Brain microvascular endothelial cell (primary cell): Measurements from ENCODE around the gene ITPKC.
"Not testable (repeated sequence)": the region's sequence is repeated elsewhere in the genome, so short reads cannot be mapped to it uniquely, and the experiment has no call there.

Source experiments
- DNase-seq: peaks from one replicate; pipeline ENCODE4 v3.0.0-alpha.2; 2020
- H3K27ac ChIP-seq: fragments of 250-450 bp; sonication (Bioruptor Pico); 2 replicates; pipeline ENCODE4 v1.5.1; 2020; ENCODE audit warnings: mild to moderate bottlenecking, moderate library complexity
- H3K27me3 ChIP-seq: fragments of 250-450 bp; sonication (Bioruptor Pico); replicated peaks from 2 replicates; pipeline ENCODE4 v1.5.1; 2020; ENCODE audit warnings: mild to moderate bottlenecking
- H3K36me3 ChIP-seq: fragments of 250-450 bp; sonication (Bioruptor Pico); replicated peaks from 2 replicates; pipeline ENCODE4 v1.5.1; 2020; ENCODE audit warnings: mild to moderate bottlenecking
- H3K4me3 ChIP-seq: 2 replicates; pipeline ENCODE4 v1.5.1; 2011; ENCODE audit warnings: low read depth, mild to moderate bottlenecking, control low read depth, low read length, moderate library complexity
- in situ Hi-C: cut with HindIII; loops from 2 replicates; pipeline ENCODE4 v1.10.0; 2017; ENCODE audit warnings: low sequenced_read_pairs, low pct_ligation_motif_present
- TF ChIP-seq, protein P1 (sequence below): IDR thresholded peaks from 2 replicates; pipeline ENCODE4 v1.5.1; 2011; ENCODE audit warnings: low read depth, mild to moderate bottlenecking, moderate library complexity, low read length, control low read depth, inconsistent platforms; ENCODE audit errors: missing control alignments

ITPKC gene

DNA sequence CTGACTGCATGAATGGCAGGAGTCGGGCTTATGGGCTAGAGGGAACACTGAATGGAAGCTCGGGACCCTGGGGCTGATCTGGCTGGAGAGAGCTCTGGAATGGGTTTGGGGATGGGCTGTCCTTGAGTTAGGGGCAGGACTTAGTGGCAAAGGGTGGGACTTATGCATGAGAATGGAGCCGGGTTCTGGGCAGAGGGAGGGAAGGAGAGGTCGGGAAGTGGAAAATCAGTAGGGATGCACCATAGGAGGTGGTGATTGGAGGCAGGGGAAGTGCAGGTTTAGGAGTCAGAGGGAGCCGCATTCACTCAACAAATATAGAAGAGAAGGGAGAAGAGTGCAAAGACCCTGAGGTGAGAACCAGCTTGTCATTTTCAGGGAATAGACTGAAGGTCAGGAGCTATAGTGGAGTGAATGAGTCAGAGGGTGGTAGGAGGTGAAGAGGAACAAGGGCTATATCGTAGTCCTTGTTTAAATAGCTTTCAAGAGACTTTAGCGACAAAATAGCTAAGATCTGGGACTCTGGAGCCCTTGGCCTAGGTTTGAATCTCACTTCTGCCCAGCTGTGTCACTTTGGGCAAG, 61.9 kb downstream of the ITPKC start:
- TF ChIP-seq, protein P1, sequence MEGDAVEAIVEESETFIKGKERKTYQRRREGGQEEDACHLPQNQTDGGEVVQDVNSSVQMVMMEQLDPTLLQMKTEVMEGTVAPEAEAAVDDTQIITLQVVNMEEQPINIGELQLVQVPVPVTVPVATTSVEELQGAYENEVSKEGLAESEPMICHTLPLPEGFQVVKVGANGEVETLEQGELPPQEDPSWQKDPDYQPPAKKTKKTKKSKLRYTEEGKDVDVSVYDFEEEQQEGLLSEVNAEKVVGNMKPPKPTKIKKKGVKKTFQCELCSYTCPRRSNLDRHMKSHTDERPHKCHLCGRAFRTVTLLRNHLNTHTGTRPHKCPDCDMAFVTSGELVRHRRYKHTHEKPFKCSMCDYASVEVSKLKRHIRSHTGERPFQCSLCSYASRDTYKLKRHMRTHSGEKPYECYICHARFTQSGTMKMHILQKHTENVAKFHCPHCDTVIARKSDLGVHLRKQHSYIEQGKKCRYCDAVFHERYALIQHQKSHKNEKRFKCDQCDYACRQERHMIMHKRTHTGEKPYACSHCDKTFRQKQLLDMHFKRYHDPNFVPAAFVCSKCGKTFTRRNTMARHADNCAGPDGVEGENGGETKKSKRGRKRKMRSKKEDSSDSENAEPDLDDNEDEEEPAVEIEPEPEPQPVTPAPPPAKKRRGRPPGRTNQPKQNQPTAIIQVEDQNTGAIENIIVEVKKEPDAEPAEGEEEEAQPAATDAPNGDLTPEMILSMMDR = no peak
- in situ Hi-C loops = no loop called here

DNA sequence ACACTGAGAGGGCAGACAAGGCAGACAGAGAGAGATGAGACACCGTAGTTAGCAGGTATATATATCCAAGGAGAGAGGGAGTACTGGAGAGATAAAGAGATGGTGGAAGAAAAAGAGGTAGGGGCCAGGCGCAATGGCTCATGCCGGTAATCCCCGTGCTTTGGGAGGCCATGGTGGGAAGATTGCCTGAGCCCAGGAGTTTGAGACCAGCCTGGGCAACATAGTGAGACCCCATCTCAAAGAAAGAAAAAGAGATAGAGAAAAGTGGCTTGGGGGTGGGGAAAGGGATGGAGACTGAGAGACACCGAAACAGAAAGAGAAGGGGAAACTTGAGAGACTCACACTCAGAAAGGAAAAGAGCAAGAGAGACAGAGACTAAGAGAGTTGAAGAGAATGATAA, 63.7 kb downstream of the ITPKC start:
- no peak overlapping the region for H3K4me3 ChIP-seq
- no peaks in the 10 kb centered on the region for H3K36me3 ChIP-seq
- TF ChIP-seq, protein P1 = no peak
- H3K27me3 ChIP-seq = no peaks in the 10 kb centered on the region
- no peak for DNase-seq
- no peak overlapping the region for H3K27ac ChIP-seq
- in situ Hi-C loops = no loop called here

More for the DNA sequence above, 61.9 kb downstream of the ITPKC start:
- no peak for DNase-seq
- peak overlapping the region; percentile 72 for H3K4me3 ChIP-seq
- no peaks in the 10 kb centered on the region for H3K27me3 ChIP-seq
- no peaks in the 10 kb centered on the region for H3K36me3 ChIP-seq
- peak overlapping the region; percentile 90 for H3K27ac ChIP-seq

DNA sequence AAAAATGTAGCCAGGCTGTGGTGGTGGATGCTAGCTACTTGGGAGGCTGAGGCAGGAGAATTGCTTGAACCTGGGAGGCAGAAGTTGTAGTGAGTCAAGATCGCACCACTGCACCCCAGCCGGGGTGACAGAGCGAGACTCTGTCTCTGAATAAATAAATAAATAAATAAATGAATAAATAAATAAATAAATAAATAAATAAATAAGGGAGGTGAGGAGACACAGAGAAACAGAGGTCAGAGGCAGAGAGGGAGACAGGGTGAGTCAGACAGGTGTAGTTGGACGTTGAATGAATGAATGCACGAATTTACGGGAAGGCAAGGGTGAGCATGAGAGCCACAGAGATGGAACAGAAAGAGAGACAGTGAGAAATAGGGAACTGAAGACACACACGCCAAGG, 64.2 kb downstream of the ITPKC start:
- DNase-seq = no peak
- in situ Hi-C loops = no loop called here
- TF ChIP-seq, protein P1 = no peak
- H3K27me3 ChIP-seq = no peaks in the 10 kb centered on the region
- H3K27ac ChIP-seq = no peak overlapping the region
- H3K4me3 ChIP-seq = no peak overlapping the region
- H3K36me3 ChIP-seq = no peaks in the 10 kb centered on the region

DNA sequence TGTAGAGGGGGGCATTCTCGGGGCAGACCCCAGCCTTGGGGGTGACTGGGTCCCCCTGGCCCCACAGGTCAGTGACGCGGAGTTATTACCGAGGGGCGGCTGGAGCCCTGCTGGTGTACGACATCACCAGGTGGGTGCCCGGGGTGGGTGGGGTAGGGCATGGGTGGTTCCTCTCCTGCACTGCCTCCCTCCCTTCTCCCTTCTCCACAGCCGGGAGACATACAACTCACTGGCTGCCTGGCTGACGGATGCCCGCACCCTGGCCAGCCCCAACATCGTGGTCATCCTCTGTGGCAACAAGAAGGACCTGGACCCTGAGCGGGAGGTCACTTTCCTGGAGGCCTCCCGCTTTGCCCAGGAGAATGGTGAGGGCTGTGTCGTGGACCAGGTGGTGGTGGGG, 66.8 kb downstream of the ITPKC start:
- in situ Hi-C loops = no loop called here
- no peak for DNase-seq
- Histone ChIP-seq H3K4me3 (no peak overlapping the region), H3K27me3 (no peaks in the 10 kb centered on the region), H3K27ac (no peak overlapping the region), H3K36me3 (no peaks in the 10 kb centered on the region)
- TF ChIP-seq, protein P1 = no peak

DNA sequence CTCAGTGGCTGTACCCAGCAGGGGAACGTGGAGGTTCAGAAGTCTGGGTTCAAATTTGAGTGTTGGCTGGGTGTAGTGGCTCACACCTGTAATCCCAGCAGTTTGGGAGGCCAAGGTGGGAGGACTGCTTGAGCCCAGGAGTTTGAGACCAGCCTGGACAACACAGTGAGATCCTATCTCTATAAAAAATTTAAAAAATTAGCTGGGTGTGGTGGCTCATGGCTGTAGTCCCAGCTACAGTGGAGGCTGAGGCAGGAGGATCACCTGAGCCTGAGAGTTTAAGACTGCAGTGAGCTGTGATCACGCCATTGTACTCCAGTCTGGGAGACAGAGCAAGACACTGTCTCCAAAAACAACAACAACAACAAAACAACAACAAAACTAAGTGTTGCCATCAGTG, 67.2 kb downstream of the ITPKC start:
- in situ Hi-C loops, H3K27me3 ChIP-seq, H3K4me3 ChIP-seq, DNase-seq, H3K27ac ChIP-seq, H3K36me3 ChIP-seq: not testable (repeated sequence)

DNA sequence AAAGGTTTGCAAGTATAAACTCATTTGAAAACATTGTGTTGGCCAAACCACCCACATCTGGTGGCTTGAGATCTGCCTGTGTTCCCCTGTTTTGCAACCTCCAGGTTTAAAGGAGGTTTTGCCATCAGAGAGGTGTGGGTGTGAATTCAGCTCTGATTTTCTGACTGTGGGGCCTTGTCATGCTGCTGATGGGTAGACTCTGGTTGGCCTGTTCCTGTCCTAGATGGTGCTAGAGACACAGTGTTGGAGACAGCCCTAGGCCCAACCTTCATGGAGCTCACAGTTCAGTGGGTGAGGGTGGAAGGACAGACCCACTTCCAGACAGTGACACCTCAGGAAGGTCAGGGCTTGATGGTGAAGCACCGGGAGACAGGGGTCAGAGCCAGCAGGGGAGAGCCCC, 68.6 kb downstream of the ITPKC start:
- Histone ChIP-seq H3K27ac (no peak overlapping the region), H3K27me3 (no peaks in the 10 kb centered on the region), H3K4me3 (no peak overlapping the region), H3K36me3 (no peaks in the 10 kb centered on the region)
- in situ Hi-C loops = no loop called here
- TF ChIP-seq, protein P1 = no peak
- no peak for DNase-seq
